Mesenchymal stem cell (in vitro differentiated cells and primary cell): ENCODE results near the gene HVCN1.
"Not testable (repeated sequence)": the region's sequence is repeated elsewhere in the genome, so short reads cannot be mapped to it uniquely, and the experiment has no call there.

Experiments used
- DNase-seq: peaks from one replicate; pipeline ENCODE4 v3.0.0-alpha.2; 2013
- H2AFZ ChIP-seq: one replicate; pipeline ENCODE4 v1.6.1; 2013; ENCODE audit warnings: low read depth, mild to moderate bottlenecking, control low read depth, inconsistent platforms, low read length, moderate library complexity
- H2AK5ac ChIP-seq: 2 replicates; pipeline ENCODE4 v1.6.1; 2013; ENCODE audit warnings: low read length, moderate library complexity, mild to moderate bottlenecking, inconsistent platforms; ENCODE audit not compliant: severe bottlenecking
- H2BK120ac ChIP-seq: one replicate; pipeline ENCODE4 v1.6.1; 2013; ENCODE audit warnings: low read depth, mild to moderate bottlenecking, inconsistent platforms, low read length, moderate library complexity
- H2BK12ac ChIP-seq, 2 experiments: one replicate each; pipeline ENCODE4 v1.6.1; 2013; ENCODE audit warnings: inconsistent platforms in 2 of 2, low read length in 2 of 2, mild to moderate bottlenecking in 2 of 2, moderate library complexity in 2 of 2, control low read depth in 1 of 2
- H2BK15ac ChIP-seq: one replicate; pipeline ENCODE4 v1.6.1; 2013; ENCODE audit warnings: mild to moderate bottlenecking, low read depth, inconsistent platforms; ENCODE audit not compliant: poor library complexity, severe bottlenecking
- H2BK5ac ChIP-seq: 2 replicates; pipeline ENCODE4 v1.6.1; 2013; ENCODE audit warnings: low read depth, mild to moderate bottlenecking, low read length, control low read depth, inconsistent platforms; ENCODE audit not compliant: poor library complexity, severe bottlenecking
- H3K14ac ChIP-seq, 2 experiments: one replicate each; pipeline ENCODE4 v1.6.1; 2013; ENCODE audit warnings: inconsistent platforms in 2 of 2, low read length in 2 of 2, control low read depth in 1 of 2, mild to moderate bottlenecking in 1 of 2, moderate library complexity in 1 of 2
- H3K18ac ChIP-seq, 2 experiments: one replicate each; pipeline ENCODE4 v1.6.1; 2013; ENCODE audit warnings: inconsistent platforms in 2 of 2, low read length in 2 of 2, control low read depth in 1 of 2, low read depth in 1 of 2, mild to moderate bottlenecking in 1 of 2
- H3K23ac ChIP-seq, 2 experiments: one replicate each; pipeline ENCODE4 v1.6.1; 2013; ENCODE audit warnings: inconsistent platforms in 2 of 2, low read length in 2 of 2, mild to moderate bottlenecking in 2 of 2, moderate library complexity in 2 of 2, control low read depth in 1 of 2
- H3K27ac ChIP-seq: 2 replicates; pipeline ENCODE4 v1.5.1; 2013; ENCODE audit warnings: mild to moderate bottlenecking, moderate library complexity, low read length, control low read depth, inconsistent platforms; ENCODE audit not compliant: poor library complexity, severe bottlenecking
- H3K27me3 ChIP-seq, 2 experiments: 2 replicates each; pipeline versions ENCODE4 v1.6.1 to v1.7.0; 2013; ENCODE audit warnings: low read length in 2 of 2, mild to moderate bottlenecking in 2 of 2, moderate library complexity in 2 of 2, control low read depth in 1 of 2, inconsistent platforms in 1 of 2; ENCODE audit not compliant: control insufficient read depth in 1 of 2, insufficient read depth in 1 of 2
- H3K36me3 ChIP-seq, 2 experiments: 2 replicates each; pipeline versions ENCODE4 v1.6.1 to v1.7.0; 2013; ENCODE audit warnings: low read length in 2 of 2, control low read depth in 1 of 2, inconsistent platforms in 1 of 2, low read depth in 1 of 2, mild to moderate bottlenecking in 1 of 2; ENCODE audit not compliant: insufficient read depth in 2 of 2, control insufficient read depth in 1 of 2
- H3K4ac ChIP-seq, 2 experiments: one replicate each; pipeline ENCODE4 v1.6.1; 2013; ENCODE audit warnings: inconsistent platforms in 2 of 2, low read length in 2 of 2, mild to moderate bottlenecking in 2 of 2, moderate library complexity in 2 of 2, control low read depth in 1 of 2, low read depth in 1 of 2
- H3K4me1 ChIP-seq: 2 replicates; pipeline ENCODE4 v1.6.1; 2013; ENCODE audit warnings: low read depth, low read length, control low read depth; ENCODE audit not compliant: control insufficient read depth, insufficient read depth
- H3K4me2 ChIP-seq: 2 replicates; pipeline ENCODE4 v1.6.1; 2013; ENCODE audit warnings: low read length, mild to moderate bottlenecking, inconsistent platforms; ENCODE audit not compliant: poor library complexity, severe bottlenecking
- H3K4me3 ChIP-seq, 2 experiments: 2 replicates each; pipeline versions ENCODE4 v1.5.1 to v1.7.0; 2013; ENCODE audit warnings: low read length in 2 of 2, mild to moderate bottlenecking in 2 of 2, control low read depth in 1 of 2, low read depth in 1 of 2; ENCODE audit not compliant: insufficient read depth in 1 of 2
- H3K79me1 ChIP-seq: replicated peaks from 2 replicates; pipeline ENCODE4 v1.6.1; 2013; ENCODE audit warnings: mild to moderate bottlenecking, control low read depth, low read length, inconsistent platforms; ENCODE audit not compliant: poor library complexity, severe bottlenecking
- H3K9ac ChIP-seq: 2 replicates; pipeline ENCODE4 v1.7.0; 2013; ENCODE audit warnings: mild to moderate bottlenecking, low read length, moderate library complexity
- H3K9me3 ChIP-seq: 2 replicates; pipeline ENCODE4 v1.7.0; 2013; ENCODE audit warnings: mild to moderate bottlenecking, low read length; ENCODE audit not compliant: control insufficient read depth
- H4K8ac ChIP-seq: one replicate; pipeline ENCODE4 v1.6.1; 2013; ENCODE audit warnings: inconsistent platforms, mild to moderate bottlenecking, low read length, moderate library complexity
- H4K91ac ChIP-seq: one replicate; pipeline ENCODE4 v1.6.1; 2013; ENCODE audit warnings: mild to moderate bottlenecking, low read length, inconsistent platforms
- WGBS: methylation state at CpG from one replicate; pipeline ENCODE4 v1.1.7; 2013; ENCODE audit warnings: mixed read lengths; 5-methylcytosine and 5-hydroxymethylcytosine counted together

HVCN1 gene

GRCh38 chr12:110726708-110727369 is 37.9 kb upstream of the HVCN1 start:
- Histone ChIP-seq H3K9me3 (no peaks in the 10 kb centered on the region), H4K8ac (no peak overlapping the region), H2BK120ac (no peak overlapping the region), H3K36me3 (peaks cover 29 to 94% of the 10 kb centered on the region in 2 experiments), H2BK15ac (no peak overlapping the region), H3K4ac (no peak overlapping the region), H4K91ac (no peak overlapping the region), H2AFZ (no peak overlapping the region), H3K79me1 (peaks cover 25% of the 10 kb centered on the region), H3K23ac (no peak overlapping the region), H3K4me1 (no peaks in the 10 kb centered on the region), H3K18ac (no peak overlapping the region), H3K27me3 (no peaks in the 10 kb centered on the region), H3K4me2 (no peak overlapping the region), H2AK5ac (no peak overlapping the region), H3K27ac (no peak overlapping the region), H2BK12ac (no peak overlapping the region), H3K14ac (no peak overlapping the region), H3K9ac (no peak overlapping the region), H2BK5ac (no peak overlapping the region), H3K4me3 (no peak overlapping the region)
- DNase-seq, result no peak
- over 99% methylated on average over 9 of the region's 9 CpGs for WGBS

GRCh38 chr12:110726028-110726427 is 37.1 kb upstream of the HVCN1 start:
- Histone ChIP-seq H3K9ac (no peak overlapping the region), H2AK5ac (no peak overlapping the region), H2BK15ac (no peak overlapping the region), H3K79me1 (peaks cover 25% of the 10 kb centered on the region), H3K18ac (no peak overlapping the region), H3K4ac (no peak overlapping the region), H3K36me3 (peaks cover 29 to 94% of the 10 kb centered on the region in 2 experiments), H3K4me2 (no peak overlapping the region), H4K91ac (no peak overlapping the region), H4K8ac (no peak overlapping the region), H3K27me3 (no peaks in the 10 kb centered on the region), H3K4me1 (no peaks in the 10 kb centered on the region), H3K9me3 (no peaks in the 10 kb centered on the region), H3K23ac (no peak overlapping the region), H2BK120ac (no peak overlapping the region), H2AFZ (no peak overlapping the region), H2BK12ac (no peak overlapping the region), H3K14ac (no peak overlapping the region), H3K27ac (no peak overlapping the region), H2BK5ac (no peak overlapping the region), H3K4me3 (no peak overlapping the region)
- no peak for DNase-seq
- WGBS, result 100% methylated on average over 4 of the region's 4 CpGs

- Histone ChIP-seq H3K27me3 (no peaks in the 10 kb centered on the region), H3K4me2 (no peak overlapping the region), H4K8ac (no peak overlapping the region), H3K23ac (no peak overlapping the region), H3K4me1 (no peaks in the 10 kb centered on the region), H3K14ac (no peak overlapping the region), H3K18ac (no peak overlapping the region), H4K91ac (no peak overlapping the region), H2BK120ac (no peak overlapping the region), H2AFZ (no peak overlapping the region), H3K79me1 (peaks cover 27% of the 10 kb centered on the region), H3K27ac (no peak overlapping the region), H2BK15ac (no peak overlapping the region), H3K4ac (no peak overlapping the region), H3K9me3 (no peaks in the 10 kb centered on the region), H2BK5ac (no peak overlapping the region), H2BK12ac (no peak overlapping the region), H3K9ac (no peak overlapping the region), H2AK5ac (no peak overlapping the region), H3K36me3 (peaks cover 29 to 94% of the 10 kb centered on the region in 2 experiments), H3K4me3 (no peak overlapping the region)
- no peak for DNase-seq
- WGBS, result 96% methylated on average over 4 of the region's 4 CpGs
Observed at GRCh38 chr12:110725267-110725666, 36.4 kb upstream of the HVCN1 start.

GRCh38 chr12:110722892-110723291 is 34.0 kb upstream of the HVCN1 start:
- H3K27me3 ChIP-seq, H3K4me1 ChIP-seq, H3K23ac ChIP-seq, H3K27ac ChIP-seq, H3K4me3 ChIP-seq, H4K91ac ChIP-seq, H2BK120ac ChIP-seq, H3K18ac ChIP-seq, H2BK5ac ChIP-seq, H2AFZ ChIP-seq, H3K14ac ChIP-seq, H3K9me3 ChIP-seq, H3K9ac ChIP-seq, H4K8ac ChIP-seq, H2BK15ac ChIP-seq, H3K4me2 ChIP-seq, H2BK12ac ChIP-seq, H3K4ac ChIP-seq, DNase-seq, H2AK5ac ChIP-seq: not testable (repeated sequence)
- H3K36me3 ChIP-seq, result peaks cover 26 to 97% of the 10 kb centered on the region in 2 experiments
- WGBS, result 100% methylated on average over 1 of the region's 3 CpGs
- peaks cover 22% of the 10 kb centered on the region for H3K79me1 ChIP-seq
